HepG2 (cell line): ENCODE data around the gene ZNF444. TPM values are rescaled to one million over a fixed set of nuclear protein-coding genes. Genes with fewer than 3 reads are reported as not detected.
A peak's percentile ranks its signal among the peaks of the same experiment; 100 is the strongest.

Experiments
- CERS6 ChIP-seq: sonication (generic); formaldehyde crosslinking; IDR thresholded peaks from 2 replicates; pipeline ENCODE4 v1.5.0; 2020; ENCODE audit warnings: missing genetic modification reagents
- CHD2 ChIP-seq: IDR thresholded peaks from 2 replicates; pipeline ENCODE4 v1.6.1; 2011; ENCODE audit warnings: low read depth, low read length, improper control_type of control experiment
- ETS1 ChIP-seq: sonication (generic); formaldehyde crosslinking; IDR thresholded peaks from 2 replicates; pipeline ENCODE4 v1.4.0; 2020; ENCODE audit warnings: missing genetic modification reagents
- FOXK1 ChIP-seq: sonication (generic); formaldehyde crosslinking; IDR thresholded peaks from 2 replicates; pipeline ENCODE4 v1.4.0; 2020; ENCODE audit warnings: low read depth, missing genetic modification reagents, borderline replicate concordance
- HIVEP1 ChIP-seq: sonication (generic); formaldehyde crosslinking; IDR thresholded peaks from 2 replicates; pipeline ENCODE4 v1.4.0; 2020; ENCODE audit warnings: mild to moderate bottlenecking, missing genetic modification reagents
- KDM5A ChIP-seq: fragments of 200-600 bp; sonication (generic); IDR thresholded peaks from 2 replicates; pipeline ENCODE4 v1.7.0; 2018; ENCODE audit warnings: antibody characterized with exemption, mild to moderate bottlenecking, low read length, borderline replicate concordance
- KLF16 ChIP-seq, 2 experiments: sonication (generic) in 1 of 2; formaldehyde crosslinking in 1 of 2; IDR thresholded peaks; 2 replicates each; pipeline versions ENCODE4 v1.6.1 to v1.8.0; 2016 to 2023; ENCODE audit warnings: missing genetic modification reagents in 2 of 2, missing compliant biosample characterization in 1 of 2
- POLR2G ChIP-seq: fragments of 200-400 bp; formaldehyde crosslinking; IDR thresholded peaks from 2 replicates; pipeline ENCODE4 v1.6.1; 2018; ENCODE audit warnings: mild to moderate bottlenecking, low read depth, low read length, moderate library complexity
- PRDM15 ChIP-seq: sonication (generic); formaldehyde crosslinking; IDR thresholded peaks from 2 replicates; pipeline ENCODE4 v1.4.0; 2020; ENCODE audit warnings: missing genetic modification reagents
- SATB2 ChIP-seq: sonication (generic); formaldehyde crosslinking; IDR thresholded peaks from 2 replicates; pipeline ENCODE4 v1.5.0; 2020; ENCODE audit warnings: missing genetic modification reagents
- SP140L ChIP-seq: sonication (generic); formaldehyde crosslinking; IDR thresholded peaks from 2 replicates; pipeline ENCODE4 v1.4.0; 2020; ENCODE audit warnings: missing genetic modification reagents, borderline replicate concordance
- SRY ChIP-seq: sonication (generic); formaldehyde crosslinking; IDR thresholded peaks from 2 replicates; pipeline ENCODE4 v1.8.0; 2022; ENCODE audit warnings: mild to moderate bottlenecking, missing genetic modification reagents
- ZBTB8A ChIP-seq: sonication (generic); formaldehyde crosslinking; IDR thresholded peaks from 2 replicates; pipeline ENCODE4 v1.4.0; 2020; ENCODE audit warnings: mild to moderate bottlenecking, low read depth, missing genetic modification reagents, borderline replicate concordance
- ZNF362 ChIP-seq: sonication (generic); formaldehyde crosslinking; IDR thresholded peaks from 2 replicates; pipeline ENCODE4 v1.4.0; 2020; ENCODE audit warnings: missing genetic modification reagents, mild to moderate bottlenecking, borderline replicate concordance
- ZNF709 ChIP-seq: sonication (generic); formaldehyde crosslinking; IDR thresholded peaks from 2 replicates; pipeline ENCODE4 v1.5.0; 2020; ENCODE audit warnings: mild to moderate bottlenecking, missing genetic modification reagents
- ZXDC ChIP-seq: sonication (generic); formaldehyde crosslinking; IDR thresholded peaks from 2 replicates; pipeline ENCODE4 v1.5.0; 2020; ENCODE audit warnings: mild to moderate bottlenecking, missing genetic modification reagents
- polyA plus RNA-seq, 8 experiments: library from polyadenylated mRNA; depleted of rRNA in 3 of 8; stranded (reverse) in 7 of 8; unstranded in 1 of 8; fragments of >200 nt; fragmentation: Illumina TruSeq in 4 of 8; extraction: Trizol in 4 of 8; gene quantifications; 2 replicates each; pipeline versions ENCODE4 v1.2.1 to v1.2.3, GENCODE V29; 2011 to 2016; ENCODE audit warnings: low read depth in 4 of 8, missing spikeins in 1 of 8, mixed read lengths in 1 of 8; ENCODE audit not compliant: insufficient read depth in 1 of 8
- total RNA-seq, 5 experiments: library from RNA; depleted of rRNA; stranded (reverse); fragments of >200 nt; fragmentation: Illumina TruSeq; extraction: Trizol; gene quantifications; 2 replicates each; pipeline ENCODE4 v1.2.3, GENCODE V29; 2016; ENCODE audit warnings: low read depth in 1 of 5

Gene ZNF444
- total and polyA plus RNA-seq, 2 of the 13 experiments (the other 11 are each of a cell fraction or from before 2014, with no cell fraction given) = 27.4 to 30.3 TPM

- TF ChIP-seq ETS1 (CRISPR knock-in tag) = no peak
- peak; percentile 67 for TF ChIP-seq FOXK1 (CRISPR knock-in tag)
- TF ChIP-seq HIVEP1 = no peak
- TF ChIP-seq SATB2 = no peak
- TF ChIP-seq ZXDC = no peak
- TF ChIP-seq PRDM15 (CRISPR knock-in tag) = no peak
- TF ChIP-seq SRY (CRISPR knock-in tag) = no peak
- no peak for TF ChIP-seq ZBTB8A
- TF ChIP-seq CHD2 = peak; percentile 90
- peak; percentile 78; the same call in 1 of the 2 replicates for TF ChIP-seq KDM5A
- TF ChIP-seq CERS6 (CRISPR knock-in tag) = no peak
- TF ChIP-seq KLF16 (CRISPR knock-in tag; IDR thresholded peaks at IDR 0.05) = no peak; a peak in 1 of 4 replicates
- TF ChIP-seq SP140L (CRISPR knock-in tag) = no peak
- TF ChIP-seq ZNF362 (CRISPR knock-in tag) = peak; percentile 91
- no peak for TF ChIP-seq ZNF709 (CRISPR knock-in tag)
- TF ChIP-seq POLR2G = peak; percentile 64
These were observed at the start of gene ZNF444 (continued) for GRCh38 chr19:56140583-56141416.
